HG03135 (cell line): Measurements from ENCODE around the gene GNPNAT1.
"Not testable (repeated sequence)": the region's sequence is repeated elsewhere in the genome, so short reads cannot be mapped to it uniquely, and the experiment has no call there.

ENCODE experiments used
- ATAC-seq: cut with Tn5 transposase; IDR thresholded peaks from one replicate; pipeline ENCODE4 v1.9.1; 2021; ENCODE audit warnings: mild to moderate bottlenecking, moderate library complexity; ENCODE audit not compliant: unreplicated experiment

The GNPNAT1 gene

DNA sequence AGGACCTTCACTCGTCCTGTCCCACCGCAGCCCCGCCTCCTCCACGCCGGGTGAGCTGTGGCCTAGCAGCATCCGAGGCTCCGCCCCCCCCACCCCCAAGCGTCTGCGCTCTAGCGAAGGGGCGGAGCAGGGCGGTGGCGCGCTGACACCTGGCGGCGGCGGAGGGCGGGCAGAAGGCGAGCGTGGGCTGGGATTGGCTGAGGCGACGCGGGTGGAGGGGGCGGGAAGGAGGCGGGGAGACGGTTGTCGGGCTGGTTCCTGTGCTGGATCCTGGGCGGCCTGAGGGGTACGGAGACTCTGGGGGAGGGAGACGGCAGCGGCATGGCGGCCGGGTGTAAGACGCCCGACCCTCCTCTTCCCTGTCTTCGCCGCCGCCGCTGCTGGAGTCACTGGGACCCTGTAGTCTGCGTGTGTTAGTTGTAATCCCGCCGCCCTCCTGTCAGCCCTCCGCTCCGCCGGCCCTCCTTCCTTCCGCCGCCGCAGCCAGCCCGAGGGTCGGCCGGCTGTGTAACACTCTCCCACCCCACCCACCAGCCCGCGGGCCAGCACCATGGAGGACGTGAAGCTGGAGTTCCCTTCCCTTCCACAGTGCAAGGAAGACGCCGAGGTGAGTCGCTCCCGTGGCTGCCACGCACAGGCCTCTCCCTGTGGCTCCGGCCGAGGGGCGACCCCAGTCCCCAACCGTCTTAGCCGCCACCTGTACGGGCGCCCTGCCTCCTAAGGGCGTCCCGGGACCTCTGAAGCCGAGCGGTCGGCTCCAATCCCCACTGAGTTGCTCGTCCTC is 61.3 kb downstream of the GNPNAT1 start, which contains the start of gene STYX:
Gene STYX, plus strand, starts transcription at position 242 of the 784 bp plus-strand sequence. Its CDS starts 309 bp downstream, at position 551.
- peak; percentile 91 for ATAC-seq

DNA sequence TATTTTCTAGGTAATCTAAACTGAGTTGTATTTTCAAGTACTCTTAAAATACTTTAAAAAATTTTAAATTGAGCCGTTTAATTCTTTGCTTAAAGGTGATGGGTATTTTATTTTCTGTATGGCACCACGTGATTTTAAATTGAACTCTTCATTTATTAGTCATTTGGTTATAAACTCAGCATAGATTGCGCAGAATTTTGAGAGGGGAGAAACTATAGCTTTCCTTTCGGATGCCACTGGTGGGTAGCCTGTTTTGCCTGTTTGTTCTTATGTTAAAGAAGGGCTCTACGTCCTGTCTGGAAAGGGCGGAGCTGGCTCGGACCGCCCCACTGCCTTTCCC is 61.9 kb downstream of the GNPNAT1 start:
- ATAC-seq = no peak

DNA sequence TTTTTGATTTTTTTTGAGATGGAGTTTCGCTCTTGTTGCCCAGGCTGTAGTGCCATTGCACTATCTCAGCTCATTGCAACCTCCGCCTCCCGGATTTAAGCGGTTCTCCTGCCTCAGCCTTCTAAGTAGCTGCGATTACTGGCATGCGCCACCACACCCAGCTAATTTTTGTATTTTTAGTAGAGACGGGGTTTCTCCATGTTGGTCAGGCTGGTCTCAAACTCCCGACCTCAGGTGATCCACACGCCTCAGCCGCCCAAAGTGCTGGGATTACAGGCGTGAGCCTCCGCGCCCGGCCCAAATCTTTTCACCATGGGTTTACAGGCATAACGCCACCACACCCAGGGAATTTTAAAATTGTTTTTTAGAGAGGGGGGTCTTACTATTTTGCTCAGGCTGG is 62.4 kb downstream of the GNPNAT1 start:
- not testable (repeated sequence) for ATAC-seq

DNA sequence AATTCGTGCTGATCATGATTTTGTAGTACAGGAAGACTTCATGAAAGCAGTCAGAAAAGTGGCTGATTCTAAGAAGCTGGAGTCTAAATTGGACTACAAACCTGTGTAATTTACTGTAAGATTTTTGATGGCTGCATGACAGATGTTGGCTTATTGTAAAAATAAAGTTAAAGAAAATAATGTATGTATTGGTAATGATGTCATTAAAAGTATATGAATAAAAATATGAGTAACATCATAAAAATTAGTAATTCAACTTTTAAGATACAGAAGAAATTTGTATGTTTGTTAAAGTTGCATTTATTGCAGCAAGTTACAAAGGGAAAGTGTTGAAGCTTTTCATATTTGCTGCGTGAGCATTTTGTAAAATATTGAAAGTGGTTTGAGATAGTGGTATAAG is 63.9 kb downstream of the GNPNAT1 start:
- not testable (repeated sequence) for ATAC-seq
